Stomach (tissue), 4 donors: ENCODE measurements around the gene RPN2.

Experiments used
- EP300 ChIP-seq: sonication (generic); formaldehyde crosslinking; IDR thresholded peaks from one replicate; pipeline ENCODE4 v1.6.1; 2017; ENCODE audit warnings: antibody characterized with exemption
- POLR2A ChIP-seq, 4 donors: fragments of 450-650 bp; IDR thresholded peaks; one replicate each; pipeline ENCODE4 v1.6.1; 2016; ENCODE audit warnings: antibody characterized with exemption in 4 of 4, control low read depth in 2 of 4, mild to moderate bottlenecking in 1 of 4, moderate library complexity in 1 of 4
- POLR2AphosphoS5 ChIP-seq, 3 donors: sonication (generic); formaldehyde crosslinking; IDR thresholded peaks; one replicate each; pipeline ENCODE4 v1.6.1; 2016; ENCODE audit warnings: antibody characterized with exemption in 3 of 3
- TF ChIP-seq, protein P1 (sequence below), 7 experiments: fragments of 450-650 bp in 4 of 7; fragments of 200-600 bp in 3 of 7; sonication (generic) in 3 of 7; IDR thresholded peaks; one replicate each; pipeline ENCODE4 v1.5.1; 2016 to 2019; ENCODE audit warnings: antibody characterized with exemption in 7 of 7, control low read depth in 2 of 7, mild to moderate bottlenecking in 1 of 7

GRCh38 chr20:37222086-37222485, 43.0 kb downstream of the RPN2 start:
- TF ChIP-seq, protein P1, sequence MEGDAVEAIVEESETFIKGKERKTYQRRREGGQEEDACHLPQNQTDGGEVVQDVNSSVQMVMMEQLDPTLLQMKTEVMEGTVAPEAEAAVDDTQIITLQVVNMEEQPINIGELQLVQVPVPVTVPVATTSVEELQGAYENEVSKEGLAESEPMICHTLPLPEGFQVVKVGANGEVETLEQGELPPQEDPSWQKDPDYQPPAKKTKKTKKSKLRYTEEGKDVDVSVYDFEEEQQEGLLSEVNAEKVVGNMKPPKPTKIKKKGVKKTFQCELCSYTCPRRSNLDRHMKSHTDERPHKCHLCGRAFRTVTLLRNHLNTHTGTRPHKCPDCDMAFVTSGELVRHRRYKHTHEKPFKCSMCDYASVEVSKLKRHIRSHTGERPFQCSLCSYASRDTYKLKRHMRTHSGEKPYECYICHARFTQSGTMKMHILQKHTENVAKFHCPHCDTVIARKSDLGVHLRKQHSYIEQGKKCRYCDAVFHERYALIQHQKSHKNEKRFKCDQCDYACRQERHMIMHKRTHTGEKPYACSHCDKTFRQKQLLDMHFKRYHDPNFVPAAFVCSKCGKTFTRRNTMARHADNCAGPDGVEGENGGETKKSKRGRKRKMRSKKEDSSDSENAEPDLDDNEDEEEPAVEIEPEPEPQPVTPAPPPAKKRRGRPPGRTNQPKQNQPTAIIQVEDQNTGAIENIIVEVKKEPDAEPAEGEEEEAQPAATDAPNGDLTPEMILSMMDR (IDR thresholded peaks at IDR 0.05): no peak
- no peak for TF ChIP-seq EP300
- TF ChIP-seq POLR2A (IDR thresholded peaks at IDR 0.05): no peak
- TF ChIP-seq POLR2AphosphoS5 (IDR thresholded peaks at IDR 0.05): no peak
